Breast epithelium (tissue), 3 donors: ENCODE data around the gene SGTA.

Source experiments
- POLR2A ChIP-seq: fragments of 450-650 bp; IDR thresholded peaks from one replicate; pipeline ENCODE4 v1.6.1; 2016; ENCODE audit warnings: antibody characterized with exemption, mild to moderate bottlenecking, moderate library complexity
- POLR2AphosphoS5 ChIP-seq, 3 donors: sonication (generic); formaldehyde crosslinking; IDR thresholded peaks; one replicate each; pipeline ENCODE4 v1.6.1; 2017; ENCODE audit warnings: antibody characterized with exemption in 3 of 3
- TF ChIP-seq, protein P1 (sequence below), 3 donors: fragments of 450-650 bp; IDR thresholded peaks; one replicate each; pipeline ENCODE4 v1.5.1; 2016 to 2017; ENCODE audit warnings: antibody characterized with exemption in 3 of 3, mild to moderate bottlenecking in 3 of 3, moderate library complexity in 3 of 3

DNA sequence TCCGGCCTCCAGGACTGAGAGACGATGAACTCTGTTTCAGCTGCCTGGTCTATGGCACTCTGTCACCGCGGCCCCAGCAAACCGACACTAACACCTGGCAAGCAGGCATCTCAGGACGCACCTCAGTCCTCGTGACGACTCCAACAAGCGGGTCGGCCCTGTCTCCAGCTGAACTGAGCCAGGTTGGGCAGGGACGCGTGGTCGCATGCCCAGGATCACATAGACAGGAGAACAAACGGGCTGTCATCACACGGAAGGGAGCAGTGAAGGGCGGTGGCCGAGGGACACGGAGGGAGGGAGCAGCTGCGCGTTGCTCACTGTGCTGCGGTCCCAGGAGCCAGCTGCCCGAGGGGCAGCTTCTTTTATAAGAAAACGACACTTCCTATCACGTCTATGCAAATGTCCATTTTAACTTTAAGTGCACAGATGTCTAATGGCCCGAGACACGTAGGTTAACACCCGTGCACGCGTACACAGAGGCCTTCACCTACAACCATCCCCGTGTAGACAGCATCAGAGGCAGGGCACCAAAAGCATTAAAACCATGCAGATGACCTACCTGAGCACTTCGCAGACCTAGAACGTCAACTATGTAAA lies 8.9 kb downstream of the SGTA start:
- TF ChIP-seq, protein P1, sequence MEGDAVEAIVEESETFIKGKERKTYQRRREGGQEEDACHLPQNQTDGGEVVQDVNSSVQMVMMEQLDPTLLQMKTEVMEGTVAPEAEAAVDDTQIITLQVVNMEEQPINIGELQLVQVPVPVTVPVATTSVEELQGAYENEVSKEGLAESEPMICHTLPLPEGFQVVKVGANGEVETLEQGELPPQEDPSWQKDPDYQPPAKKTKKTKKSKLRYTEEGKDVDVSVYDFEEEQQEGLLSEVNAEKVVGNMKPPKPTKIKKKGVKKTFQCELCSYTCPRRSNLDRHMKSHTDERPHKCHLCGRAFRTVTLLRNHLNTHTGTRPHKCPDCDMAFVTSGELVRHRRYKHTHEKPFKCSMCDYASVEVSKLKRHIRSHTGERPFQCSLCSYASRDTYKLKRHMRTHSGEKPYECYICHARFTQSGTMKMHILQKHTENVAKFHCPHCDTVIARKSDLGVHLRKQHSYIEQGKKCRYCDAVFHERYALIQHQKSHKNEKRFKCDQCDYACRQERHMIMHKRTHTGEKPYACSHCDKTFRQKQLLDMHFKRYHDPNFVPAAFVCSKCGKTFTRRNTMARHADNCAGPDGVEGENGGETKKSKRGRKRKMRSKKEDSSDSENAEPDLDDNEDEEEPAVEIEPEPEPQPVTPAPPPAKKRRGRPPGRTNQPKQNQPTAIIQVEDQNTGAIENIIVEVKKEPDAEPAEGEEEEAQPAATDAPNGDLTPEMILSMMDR (IDR thresholded peaks at IDR 0.05): no peak
- TF ChIP-seq POLR2A (no peak), POLR2AphosphoS5 (IDR thresholded peaks at IDR 0.05) (no peak)
